DND-41 (cell line): ENCODE measurements around the gene INAFM2.

ENCODE experiments used
- ATAC-seq: fragments of 200-7000 bp; cut with Tn5 transposase; 3 replicates; pipeline ENCODE4 v1.9.1; 2021; ENCODE audit warnings: low read depth; ENCODE audit not compliant: insufficient read depth
- DNase-seq: peaks from one replicate; pipeline ENCODE4 v3.0.0-alpha.2; 2020
- H2AFZ ChIP-seq: 2 replicates; pipeline ENCODE4 v1.6.0; 2012; ENCODE audit warnings: low read depth, low read length
- H3K27ac ChIP-seq: 2 replicates; pipeline ENCODE4 v1.5.1; 2012; ENCODE audit warnings: low read length, inconsistent platforms
- H3K27me3 ChIP-seq: fragments of 200-600 bp; sonication (generic); 2 replicates; pipeline ENCODE4 v1.6.0; 2012; ENCODE audit warnings: low read length, mild to moderate bottlenecking, inconsistent platforms; ENCODE audit not compliant: insufficient read depth, poor library complexity
- H3K36me3 ChIP-seq: 2 replicates; pipeline ENCODE4 v1.5.1; 2012; ENCODE audit warnings: low read length, inconsistent platforms; ENCODE audit not compliant: insufficient read depth
- H3K4me1 ChIP-seq: 2 replicates; pipeline ENCODE4 v1.5.1; 2012; ENCODE audit warnings: mild to moderate bottlenecking, low read length; ENCODE audit not compliant: insufficient read depth
- H3K4me2 ChIP-seq: 2 replicates; pipeline ENCODE4 v1.6.0; 2012; ENCODE audit warnings: mild to moderate bottlenecking, moderate library complexity, low read length, inconsistent platforms; ENCODE audit not compliant: insufficient read depth
- H3K4me3 ChIP-seq, 2 experiments: fragments of 200-600 bp in 1 of 2; shearing (Covaris generic) in 1 of 2; 2 replicates each; pipeline ENCODE4 v1.5.1; 2012 to 2016; ENCODE audit warnings: inconsistent platforms in 2 of 2, low read length in 2 of 2, mild to moderate bottlenecking in 2 of 2, low read depth in 1 of 2, moderate library complexity in 1 of 2
- H3K79me2 ChIP-seq: 2 replicates; pipeline ENCODE4 v1.6.0; 2012; ENCODE audit warnings: low read length, inconsistent platforms; ENCODE audit not compliant: insufficient read depth
- H3K9ac ChIP-seq: 2 replicates; pipeline ENCODE4 v1.6.0; 2012; ENCODE audit warnings: low read depth, mild to moderate bottlenecking, inconsistent platforms, low read length, moderate library complexity
- H3K9me3 ChIP-seq: 2 replicates; pipeline ENCODE4 v1.5.1; 2012; ENCODE audit warnings: low read length, moderate library complexity, mild to moderate bottlenecking, inconsistent platforms; ENCODE audit not compliant: insufficient read depth, severe bottlenecking
- H4K20me1 ChIP-seq: 2 replicates; pipeline ENCODE4 v1.6.0; 2012; ENCODE audit warnings: low read length; ENCODE audit not compliant: insufficient read depth
- EZH2 ChIP-seq: IDR thresholded peaks from 3 replicates; pipeline ENCODE4 v1.6.1; 2012; ENCODE audit warnings: borderline replicate concordance, low read depth, mild to moderate bottlenecking, moderate library complexity, low read length, inconsistent platforms; ENCODE audit not compliant: severe bottlenecking
- TF ChIP-seq, protein P1 (sequence below): IDR thresholded peaks from 2 replicates; pipeline ENCODE4 v1.5.1; 2012; ENCODE audit warnings: borderline replicate concordance, low read length, moderate library complexity, mild to moderate bottlenecking; ENCODE audit not compliant: poor library complexity, severe bottlenecking; ENCODE audit errors: extremely low read depth

INAFM2 gene

DNA sequence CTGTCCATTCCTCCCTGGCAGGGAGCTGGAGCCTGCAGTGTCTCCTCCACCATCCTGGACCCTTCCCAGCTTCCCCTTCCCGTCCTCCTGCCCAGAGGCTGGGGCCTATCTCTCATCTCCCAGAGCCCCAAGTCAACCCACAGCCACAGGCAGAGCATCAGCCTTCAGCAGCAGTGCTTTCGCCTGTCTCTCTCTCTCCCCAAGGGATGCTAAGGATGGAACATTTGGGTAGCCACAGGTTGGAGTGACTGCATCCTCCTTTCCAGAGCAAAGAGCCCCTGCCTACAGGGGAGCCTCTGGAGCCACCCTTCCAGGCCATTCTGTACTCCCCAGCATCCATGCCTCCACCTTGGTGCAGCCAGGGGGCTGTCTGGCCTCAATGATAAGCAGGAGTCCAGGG lies 19.9 kb upstream of the INAFM2 start:
- Histone ChIP-seq H3K36me3 (peaks cover 24% of the 10 kb centered on the region), H3K27ac (no peak overlapping the region), H3K9ac (no peak overlapping the region), H3K9me3 (no peaks in the 10 kb centered on the region), H3K4me3 (no peak overlapping the region), H3K79me2 (peaks cover 4% of the 10 kb centered on the region; the same call in 1 of the 2 replicates), H3K27me3 (no peaks in the 10 kb centered on the region), H4K20me1 (no peaks in the 10 kb centered on the region), H2AFZ (no peak overlapping the region), H3K4me1 (peaks cover 30% of the 10 kb centered on the region), H3K4me2 (no peak overlapping the region)
- no peak for TF ChIP-seq EZH2
- TF ChIP-seq, protein P1, sequence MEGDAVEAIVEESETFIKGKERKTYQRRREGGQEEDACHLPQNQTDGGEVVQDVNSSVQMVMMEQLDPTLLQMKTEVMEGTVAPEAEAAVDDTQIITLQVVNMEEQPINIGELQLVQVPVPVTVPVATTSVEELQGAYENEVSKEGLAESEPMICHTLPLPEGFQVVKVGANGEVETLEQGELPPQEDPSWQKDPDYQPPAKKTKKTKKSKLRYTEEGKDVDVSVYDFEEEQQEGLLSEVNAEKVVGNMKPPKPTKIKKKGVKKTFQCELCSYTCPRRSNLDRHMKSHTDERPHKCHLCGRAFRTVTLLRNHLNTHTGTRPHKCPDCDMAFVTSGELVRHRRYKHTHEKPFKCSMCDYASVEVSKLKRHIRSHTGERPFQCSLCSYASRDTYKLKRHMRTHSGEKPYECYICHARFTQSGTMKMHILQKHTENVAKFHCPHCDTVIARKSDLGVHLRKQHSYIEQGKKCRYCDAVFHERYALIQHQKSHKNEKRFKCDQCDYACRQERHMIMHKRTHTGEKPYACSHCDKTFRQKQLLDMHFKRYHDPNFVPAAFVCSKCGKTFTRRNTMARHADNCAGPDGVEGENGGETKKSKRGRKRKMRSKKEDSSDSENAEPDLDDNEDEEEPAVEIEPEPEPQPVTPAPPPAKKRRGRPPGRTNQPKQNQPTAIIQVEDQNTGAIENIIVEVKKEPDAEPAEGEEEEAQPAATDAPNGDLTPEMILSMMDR: no peak
- ATAC-seq: no peak
- no peak for DNase-seq

DNA sequence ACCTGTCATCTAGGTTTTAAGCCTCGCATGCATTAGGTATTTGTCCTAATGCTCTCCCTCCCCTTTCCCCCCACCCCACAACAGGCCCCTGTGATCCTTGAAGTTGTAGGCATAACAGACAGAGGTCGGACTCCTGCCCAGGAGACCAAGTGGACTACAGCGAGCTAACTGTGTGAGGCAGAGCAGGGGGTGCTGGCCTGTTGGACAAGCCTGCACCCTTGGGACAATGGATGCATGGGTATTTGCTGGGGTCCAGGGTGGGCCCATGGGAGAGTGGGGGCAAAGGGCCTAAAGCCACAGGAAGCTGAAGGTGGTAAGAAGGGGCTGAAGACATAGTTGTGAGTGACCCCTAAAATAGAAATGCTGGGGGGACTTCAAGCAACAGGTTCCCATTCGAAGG lies 18.2 kb upstream of the INAFM2 start:
- no peak overlapping the region for H2AFZ ChIP-seq
- H3K4me1 ChIP-seq: peaks cover 35% of the 10 kb centered on the region
- H3K9me3 ChIP-seq: no peaks in the 10 kb centered on the region
- no peak overlapping the region for H3K27ac ChIP-seq
- TF ChIP-seq EZH2: no peak
- TF ChIP-seq, protein P1: no peak
- no peaks in the 10 kb centered on the region for H4K20me1 ChIP-seq
- peaks cover 4% of the 10 kb centered on the region; the same call in 1 of the 2 replicates for H3K79me2 ChIP-seq
- no peak overlapping the region for H3K4me3 ChIP-seq
- DNase-seq: no peak
- H3K36me3 ChIP-seq: peaks cover 21% of the 10 kb centered on the region
- no peak overlapping the region for H3K9ac ChIP-seq
- no peaks in the 10 kb centered on the region for H3K27me3 ChIP-seq
- no peak overlapping the region for H3K4me2 ChIP-seq
- no peak for ATAC-seq

DNA sequence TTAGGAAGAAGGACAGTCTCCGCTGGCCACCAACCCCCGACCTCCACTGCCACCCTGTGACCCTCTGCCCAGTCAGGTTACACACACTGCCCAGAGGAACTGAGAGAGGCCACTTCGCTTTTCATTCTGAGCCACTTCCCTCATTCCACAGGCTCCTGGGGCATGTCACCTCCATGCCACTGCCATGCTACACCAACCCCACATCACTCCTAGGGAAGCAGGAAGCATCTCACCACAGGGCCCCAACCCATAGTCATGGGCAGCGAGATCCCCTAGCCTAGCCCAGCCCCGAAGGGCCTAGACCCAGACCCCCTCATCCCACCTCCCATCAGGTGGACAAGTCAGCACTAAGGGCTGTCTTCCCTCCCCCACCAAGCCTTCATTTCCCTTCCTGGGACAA lies 17.1 kb upstream of the INAFM2 start:
- Histone ChIP-seq H3K4me2 (peak overlapping the region; percentile 78), H3K27me3 (no peaks in the 10 kb centered on the region), H2AFZ (no peak overlapping the region), H3K79me2 (peaks cover 4% of the 10 kb centered on the region; the same call in 1 of the 2 replicates), H4K20me1 (no peaks in the 10 kb centered on the region), H3K9me3 (no peaks in the 10 kb centered on the region), H3K4me3 (peak overlapping the region in 1 of 2 experiments; percentile 72; a peak in 2 of 4 replicates), H3K36me3 (peaks cover 12% of the 10 kb centered on the region), H3K9ac (peak overlapping the region; percentile 85), H3K4me1 (peaks cover 35% of the 10 kb centered on the region), H3K27ac (peak overlapping the region; percentile 100)
- ATAC-seq: no peak
- no peak for DNase-seq
- TF ChIP-seq EZH2: no peak
- TF ChIP-seq, protein P1: no peak
